ENCODE results near the gene UBN1. TPM values are rescaled to one million over a fixed set of nuclear protein-coding genes. Genes with fewer than 3 reads are reported as not detected.

Gene UBN1
- total and polyA plus RNA-seq, 10 of the 15 experiments (the other 5 are each of a cell fraction or from before 2014, with no cell fraction given), result 2.1 to 32.5 (median 13.9) TPM

GRCh38 chr16:4870138-4870671 is 22.9 kb downstream of the UBN1 start:
- in situ Hi-C loops (cut with MboI) (no loop called here), intact Hi-C loops (cut with micrococcal nuclease; ENCODE audit: unreplicated experiment) (no loop called here)
- ATAC-seq (no peak), FAIRE-seq (no peak), DNase-seq (ENCODE audit: low read depth, low spot score) (no peak)
- SMC1A ChIA-PET (ENCODE audit: uncharacterized antibody, unreplicated experiment), result no interaction called here
- H3K27ac ChIP-seq (ENCODE audit: control insufficient read depth, insufficient read depth), result no peak overlapping the region
- no peak overlapping the region for H2AFZ ChIP-seq (ENCODE audit: control insufficient read depth, low read depth, low read length)
- H3K4me2 ChIP-seq (ENCODE audit: control insufficient read depth, insufficient read depth), result no peak overlapping the region
- no peaks in the 10 kb centered on the region; the same call in 1 of the 2 replicates for H3K79me2 ChIP-seq (ENCODE audit: control insufficient read depth, insufficient read depth, low read length)
- H3K9ac ChIP-seq (ENCODE audit: control insufficient read depth, insufficient read depth, low read length), result no peak overlapping the region
- POLR2A ChIA-PET, result no interaction called here
- RAD21 ChIA-PET (ENCODE audit: unreplicated experiment), result no interaction called here
- H3K27me3 ChIP-seq (replicated peaks in 1 of 2; ENCODE audit: control insufficient read depth in 2 of 2, insufficient read depth in 2 of 2, low read length in 1 of 2), result no peaks in the 10 kb centered on the region
- no peaks in the 10 kb centered on the region for H3K4me1 ChIP-seq (ENCODE audit: control insufficient read depth, insufficient read depth, low read length)
- BruUV-seq (replicated peaks), result no TSS peak
- H3K9me3 ChIP-seq (replicated peaks; ENCODE audit: control insufficient read depth, insufficient read depth, low read length), result no peaks in the 10 kb centered on the region
- H4K20me1 ChIP-seq (ENCODE audit: control insufficient read depth, insufficient read depth), result no peaks in the 10 kb centered on the region; the same call in 1 of the 2 replicates
- H3K4me3 ChIP-seq, result no peak overlapping the region
- WGBS (ENCODE audit: insufficient coverage, insufficient replicate concordance, low lambda C conversion rate, missing lambda C conversion rate), result 92% methylated on average over 21 of the region's 21 CpGs
- CTCF ChIA-PET, result no interaction called here
- peaks cover 34 to 47% of the 10 kb centered on the region in 2 experiments for H3K36me3 ChIP-seq (ENCODE audit: control insufficient read depth in 2 of 2, insufficient read depth in 2 of 2, low read length in 1 of 2)
- TF ChIP-seq ZNF24 (IDR thresholded peaks at IDR 0.05), result no peak
- no peak for TF ChIP-seq SREBF1 (IDR thresholded peaks at IDR 0.05; ENCODE audit: low read length)
- TF ChIP-seq POLR2AphosphoS2 (IDR thresholded peaks at IDR 0.05; ENCODE audit: low read depth, low read length), result no peak
- TF ChIP-seq, protein P1, sequence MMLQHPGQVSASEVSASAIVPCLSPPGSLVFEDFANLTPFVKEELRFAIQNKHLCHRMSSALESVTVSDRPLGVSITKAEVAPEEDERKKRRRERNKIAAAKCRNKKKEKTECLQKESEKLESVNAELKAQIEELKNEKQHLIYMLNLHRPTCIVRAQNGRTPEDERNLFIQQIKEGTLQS (IDR thresholded peaks at IDR 0.05; ENCODE audit: borderline replicate concordance, extremely low read depth, low read depth, low read length), result no peak
- no peak for TF ChIP-seq RAD51 (IDR thresholded peaks at IDR 0.05)
- TF ChIP-seq, protein P2, sequence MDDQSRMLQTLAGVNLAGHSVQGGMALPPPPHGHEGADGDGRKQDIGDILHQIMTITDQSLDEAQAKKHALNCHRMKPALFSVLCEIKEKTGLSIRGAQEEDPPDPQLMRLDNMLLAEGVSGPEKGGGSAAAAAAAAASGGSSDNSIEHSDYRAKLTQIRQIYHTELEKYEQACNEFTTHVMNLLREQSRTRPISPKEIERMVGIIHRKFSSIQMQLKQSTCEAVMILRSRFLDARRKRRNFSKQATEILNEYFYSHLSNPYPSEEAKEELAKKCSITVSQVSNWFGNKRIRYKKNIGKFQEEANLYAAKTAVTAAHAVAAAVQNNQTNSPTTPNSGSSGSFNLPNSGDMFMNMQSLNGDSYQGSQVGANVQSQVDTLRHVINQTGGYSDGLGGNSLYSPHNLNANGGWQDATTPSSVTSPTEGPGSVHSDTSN (IDR thresholded peaks at IDR 0.05; ENCODE audit: insufficient replicate concordance, low read depth, low read length), result no peak
- TF ChIP-seq, protein P3, sequence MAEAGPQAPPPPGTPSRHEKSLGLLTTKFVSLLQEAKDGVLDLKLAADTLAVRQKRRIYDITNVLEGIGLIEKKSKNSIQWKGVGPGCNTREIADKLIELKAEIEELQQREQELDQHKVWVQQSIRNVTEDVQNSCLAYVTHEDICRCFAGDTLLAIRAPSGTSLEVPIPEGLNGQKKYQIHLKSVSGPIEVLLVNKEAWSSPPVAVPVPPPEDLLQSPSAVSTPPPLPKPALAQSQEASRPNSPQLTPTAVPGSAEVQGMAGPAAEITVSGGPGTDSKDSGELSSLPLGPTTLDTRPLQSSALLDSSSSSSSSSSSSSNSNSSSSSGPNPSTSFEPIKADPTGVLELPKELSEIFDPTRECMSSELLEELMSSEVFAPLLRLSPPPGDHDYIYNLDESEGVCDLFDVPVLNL (IDR thresholded peaks at IDR 0.05; ENCODE audit: low read depth, low read length), result no peak
- TF ChIP-seq, protein P4, sequence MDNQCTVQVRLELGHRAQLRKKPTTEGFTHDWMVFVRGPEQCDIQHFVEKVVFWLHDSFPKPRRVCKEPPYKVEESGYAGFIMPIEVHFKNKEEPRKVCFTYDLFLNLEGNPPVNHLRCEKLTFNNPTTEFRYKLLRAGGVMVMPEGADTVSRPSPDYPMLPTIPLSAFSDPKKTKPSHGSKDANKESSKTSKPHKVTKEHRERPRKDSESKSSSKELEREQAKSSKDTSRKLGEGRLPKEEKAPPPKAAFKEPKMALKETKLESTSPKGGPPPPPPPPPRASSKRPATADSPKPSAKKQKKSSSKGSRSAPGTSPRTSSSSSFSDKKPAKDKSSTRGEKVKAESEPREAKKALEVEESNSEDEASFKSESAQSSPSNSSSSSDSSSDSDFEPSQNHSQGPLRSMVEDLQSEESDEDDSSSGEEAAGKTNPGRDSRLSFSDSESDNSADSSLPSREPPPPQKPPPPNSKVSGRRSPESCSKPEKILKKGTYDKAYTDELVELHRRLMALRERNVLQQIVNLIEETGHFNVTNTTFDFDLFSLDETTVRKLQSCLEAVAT (IDR thresholded peaks at IDR 0.05), result no peak
- no peak for TF ChIP-seq ELK1 (IDR thresholded peaks at IDR 0.05; ENCODE audit: low read depth, low read length)
- no peak for TF ChIP-seq ZNF384 (IDR thresholded peaks at IDR 0.05; ENCODE audit: borderline replicate concordance, low read depth, low read length)
- TF ChIP-seq POU2F2 (IDR thresholded peaks at IDR 0.05; ENCODE audit: borderline replicate concordance, low read depth, low read length), result no peak
- TF ChIP-seq, protein P5, sequence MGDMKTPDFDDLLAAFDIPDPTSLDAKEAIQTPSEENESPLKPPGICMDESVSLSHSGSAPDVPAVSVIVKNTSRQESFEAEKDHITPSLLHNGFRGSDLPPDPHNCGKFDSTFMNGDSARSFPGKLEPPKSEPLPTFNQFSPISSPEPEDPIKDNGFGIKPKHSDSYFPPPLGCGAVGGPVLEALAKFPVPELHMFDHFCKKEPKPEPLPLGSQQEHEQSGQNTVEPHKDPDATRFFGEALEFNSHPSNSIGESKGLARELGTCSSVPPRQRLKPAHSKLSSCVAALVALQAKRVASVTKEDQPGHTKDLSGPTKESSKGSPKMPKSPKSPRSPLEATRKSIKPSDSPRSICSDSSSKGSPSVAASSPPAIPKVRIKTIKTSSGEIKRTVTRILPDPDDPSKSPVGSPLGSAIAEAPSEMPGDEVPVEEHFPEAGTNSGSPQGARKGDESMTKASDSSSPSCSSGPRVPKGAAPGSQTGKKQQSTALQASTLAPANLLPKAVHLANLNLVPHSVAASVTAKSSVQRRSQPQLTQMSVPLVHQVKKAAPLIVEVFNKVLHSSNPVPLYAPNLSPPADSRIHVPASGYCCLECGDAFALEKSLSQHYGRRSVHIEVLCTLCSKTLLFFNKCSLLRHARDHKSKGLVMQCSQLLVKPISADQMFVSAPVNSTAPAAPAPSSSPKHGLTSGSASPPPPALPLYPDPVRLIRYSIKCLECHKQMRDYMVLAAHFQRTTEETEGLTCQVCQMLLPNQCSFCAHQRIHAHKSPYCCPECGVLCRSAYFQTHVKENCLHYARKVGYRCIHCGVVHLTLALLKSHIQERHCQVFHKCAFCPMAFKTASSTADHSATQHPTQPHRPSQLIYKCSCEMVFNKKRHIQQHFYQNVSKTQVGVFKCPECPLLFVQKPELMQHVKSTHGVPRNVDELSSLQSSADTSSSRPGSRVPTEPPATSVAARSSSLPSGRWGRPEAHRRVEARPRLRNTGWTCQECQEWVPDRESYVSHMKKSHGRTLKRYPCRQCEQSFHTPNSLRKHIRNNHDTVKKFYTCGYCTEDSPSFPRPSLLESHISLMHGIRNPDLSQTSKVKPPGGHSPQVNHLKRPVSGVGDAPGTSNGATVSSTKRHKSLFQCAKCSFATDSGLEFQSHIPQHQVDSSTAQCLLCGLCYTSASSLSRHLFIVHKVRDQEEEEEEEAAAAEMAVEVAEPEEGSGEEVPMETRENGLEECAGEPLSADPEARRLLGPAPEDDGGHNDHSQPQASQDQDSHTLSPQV (IDR thresholded peaks at IDR 0.05), result no peak
- no peak for TF ChIP-seq TBL1XR1 (IDR thresholded peaks at IDR 0.05; ENCODE audit: low read depth, low read length)
- no peak for TF ChIP-seq NFIC (IDR thresholded peaks at IDR 0.05; ENCODE audit: low read depth, low read length)
